Measurements from ENCODE around the gene CRYZ. TPM values are rescaled to one million over a fixed set of nuclear protein-coding genes. Genes with fewer than 3 reads are reported as not detected.

The CRYZ gene, protein sequence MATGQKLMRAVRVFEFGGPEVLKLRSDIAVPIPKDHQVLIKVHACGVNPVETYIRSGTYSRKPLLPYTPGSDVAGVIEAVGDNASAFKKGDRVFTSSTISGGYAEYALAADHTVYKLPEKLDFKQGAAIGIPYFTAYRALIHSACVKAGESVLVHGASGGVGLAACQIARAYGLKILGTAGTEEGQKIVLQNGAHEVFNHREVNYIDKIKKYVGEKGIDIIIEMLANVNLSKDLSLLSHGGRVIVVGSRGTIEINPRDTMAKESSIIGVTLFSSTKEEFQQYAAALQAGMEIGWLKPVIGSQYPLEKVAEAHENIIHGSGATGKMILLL
- total RNA-seq (2022) (132 and 143 TPM in 2 replicates), Bru-seq, nascent RNA (percentile 82 among the genes with signal in this experiment), BruChase-seq, experiment 1, labeled RNA remaining after a 6-hour chase (percentile 89 among the genes with signal in this experiment), BruChase-seq, experiment 2, labeled RNA remaining after a 2-hour chase (percentile 78 among the genes with signal in this experiment)
- long read RNA-seq, transcript CRYZ-203 (8 exons, 1,292 nt), result minor isoform, 5 of 301 reads
- long read RNA-seq, transcript CRYZ-201 (9 exons, 1,888 nt), result major isoform, 197 of 301 reads
- long read RNA-seq, transcript CRYZ-205 (10 exons, 2,301 nt), result minor isoform, 52 of 301 reads
- long read RNA-seq, partial matches to known transcripts, result 7 of 301 reads
- long read RNA-seq, other reads (novel, unspliced or antisense), result 36 of 301 reads

DNA sequence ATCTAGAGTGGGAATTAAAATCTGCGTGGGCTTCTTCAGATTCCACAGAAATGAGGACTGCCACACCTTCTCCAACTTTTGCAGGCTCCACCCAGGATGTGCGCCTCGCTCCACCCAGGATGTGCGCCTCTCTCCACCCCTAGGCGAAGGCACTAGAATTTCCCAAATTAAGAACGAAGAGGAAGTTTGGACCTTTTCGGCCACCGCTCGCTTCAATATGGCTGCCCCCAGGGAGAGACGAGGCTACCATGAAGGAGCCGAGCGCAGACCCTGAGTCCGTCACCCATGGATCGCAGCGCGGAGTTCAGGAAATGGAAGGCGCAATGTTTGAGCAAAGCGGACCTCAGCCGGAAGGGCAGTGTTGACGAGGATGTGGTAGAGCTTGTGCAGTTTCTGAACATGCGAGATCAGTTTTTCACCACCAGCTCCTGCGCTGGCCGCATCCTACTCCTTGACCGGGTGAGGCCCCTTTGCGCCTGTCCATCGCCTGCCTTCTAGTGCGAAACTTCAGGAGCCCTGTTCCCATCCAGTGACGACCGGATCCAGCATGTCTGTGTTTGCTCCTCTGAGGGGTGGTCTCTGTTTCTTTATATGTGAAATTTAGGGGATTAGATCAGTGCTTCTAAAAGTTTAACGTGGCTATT, at the start of gene CRYZ, which contains the start of gene TYW3:
TSS of gene CRYZ (minus strand) at position 91 of the 644 bp plus-strand sequence. CDS start 8,229 bp downstream, outside the sequence.
TSS of gene TYW3 (plus strand) at position 193 of the 644 bp plus-strand sequence. CDS start at position 286, 93 bp downstream.
- CTCF ChIA-PET, result interaction anchor here (0.6 to 1.1 kb wide), 2 partner anchors 14 to 26 kb away, joined by 3 to 6 read pairs; no protein-coding TSS in a partner anchor
- Mint-ChIP-seq H3K4me3 (ENCODE audit: low read depth, unreplicated experiment) (peak within 1 kb of the TSS; percentile 82), H3K4me1 (ENCODE audit: low read depth, unreplicated experiment) (peaks cover 33% of the 10 kb centered on the region), H3K27me3 (ENCODE audit: unreplicated experiment) (no peaks in the 10 kb centered on the region), H3K36me3 (ENCODE audit: insufficient read depth, unreplicated experiment) (peaks cover 66% of the 10 kb centered on the region), H3K9me3 (ENCODE audit: low read depth, unreplicated experiment) (no peaks in the 10 kb centered on the region), H3K27ac (ENCODE audit: unreplicated experiment) (peak within 1 kb of the TSS; percentile 94)
- BruUV-seq (replicated peaks), result no TSS peak
- no peak for TF ChIP-seq CTCF (IDR thresholded peaks at IDR 0.05; ENCODE audit: unreplicated experiment)
- DNase-seq, result peak; percentile 88
- intact Hi-C loops (cut with micrococcal nuclease; ENCODE audit: unreplicated experiment), result loop anchor here (2.0 kb wide), 1 partner anchor 80 kb away; no protein-coding TSS in a partner anchor

GRCh38 chr1:74780594-74780993, 47.7 kb upstream of the CRYZ start:
- no peaks in the 10 kb centered on the region for H3K27me3 Mint-ChIP-seq (ENCODE audit: unreplicated experiment)
- intact Hi-C loops (cut with micrococcal nuclease; ENCODE audit: unreplicated experiment), result no loop called here
- H3K4me1 Mint-ChIP-seq (ENCODE audit: low read depth, unreplicated experiment), result no peaks in the 10 kb centered on the region
- CTCF ChIA-PET, result no interaction called here
- no peak for TF ChIP-seq CTCF (IDR thresholded peaks at IDR 0.05; ENCODE audit: unreplicated experiment)
- no peaks in the 10 kb centered on the region for H3K9me3 Mint-ChIP-seq (ENCODE audit: low read depth, unreplicated experiment)
- H3K27ac Mint-ChIP-seq (ENCODE audit: unreplicated experiment), result no peak overlapping the region
- H3K36me3 Mint-ChIP-seq (ENCODE audit: insufficient read depth, unreplicated experiment), result no peaks in the 10 kb centered on the region
- no TSS peak for BruUV-seq (replicated peaks)
- DNase-seq, result no peak
- no peak overlapping the region for H3K4me3 Mint-ChIP-seq (ENCODE audit: low read depth, unreplicated experiment)

DNA sequence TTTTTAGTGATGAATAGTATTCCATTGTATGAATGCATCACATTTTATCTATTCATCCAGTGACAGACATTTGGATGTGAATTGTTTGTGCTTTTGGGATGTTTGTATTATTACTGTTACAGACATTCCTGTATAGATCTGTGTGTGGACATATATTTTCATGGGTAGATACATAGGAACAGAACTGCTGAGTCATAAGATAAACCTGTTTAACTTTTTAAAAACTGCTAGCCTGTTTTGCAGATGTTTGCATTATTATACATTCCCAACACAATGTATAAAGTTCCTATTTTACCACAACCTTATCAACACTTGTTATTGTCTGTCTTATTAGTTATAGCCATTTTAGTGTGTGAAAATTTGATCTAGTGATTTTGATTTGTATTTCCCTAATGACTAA, 46.9 kb upstream of the CRYZ start:
- no peaks in the 10 kb centered on the region for H3K4me1 Mint-ChIP-seq (ENCODE audit: low read depth, unreplicated experiment)
- CTCF ChIA-PET, result no interaction called here
- no TSS peak for BruUV-seq (replicated peaks)
- H3K36me3 Mint-ChIP-seq (ENCODE audit: insufficient read depth, unreplicated experiment), result no peaks in the 10 kb centered on the region
- DNase-seq, result no peak
- no peak overlapping the region for H3K4me3 Mint-ChIP-seq (ENCODE audit: low read depth, unreplicated experiment)
- H3K27me3 Mint-ChIP-seq (ENCODE audit: unreplicated experiment), result no peaks in the 10 kb centered on the region
- intact Hi-C loops (cut with micrococcal nuclease; ENCODE audit: unreplicated experiment), result loop anchor here (10.0 kb wide), 1 partner anchor 185 kb away; no protein-coding TSS in a partner anchor
- no peaks in the 10 kb centered on the region for H3K9me3 Mint-ChIP-seq (ENCODE audit: low read depth, unreplicated experiment)
- no peak for TF ChIP-seq CTCF (IDR thresholded peaks at IDR 0.05; ENCODE audit: unreplicated experiment)
- H3K27ac Mint-ChIP-seq (ENCODE audit: unreplicated experiment), result no peak overlapping the region

DNA sequence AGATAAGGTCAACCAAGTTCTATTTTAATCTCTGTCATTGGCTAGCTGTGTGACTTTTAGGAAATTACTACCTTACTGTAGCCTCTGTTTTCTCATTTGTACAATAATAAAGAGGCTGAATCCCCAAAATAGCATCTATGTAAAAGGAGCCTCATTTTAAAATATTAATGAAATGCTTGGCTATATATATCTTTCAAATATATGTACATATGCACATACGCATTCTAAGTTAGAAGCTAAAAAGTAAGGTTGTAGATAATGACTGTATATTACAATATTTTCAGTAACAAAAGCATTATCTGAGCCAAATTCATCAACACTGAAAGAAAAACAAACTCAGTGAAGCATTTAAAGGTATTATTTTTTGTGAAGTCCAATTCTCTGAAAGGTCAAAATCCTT, 44.7 kb upstream of the CRYZ start:
- H3K36me3 Mint-ChIP-seq (ENCODE audit: insufficient read depth, unreplicated experiment), result no peaks in the 10 kb centered on the region
- CTCF ChIA-PET, result interaction anchor here (0.9 kb wide), 1 partner anchor 377 kb away, joined by 3 read pairs; no protein-coding TSS in a partner anchor
- intact Hi-C loops (cut with micrococcal nuclease; ENCODE audit: unreplicated experiment), result loop anchor here (10.0 kb wide), 1 partner anchor 187 kb away; no protein-coding TSS in a partner anchor
- H3K27me3 Mint-ChIP-seq (ENCODE audit: unreplicated experiment), result no peaks in the 10 kb centered on the region
- H3K4me3 Mint-ChIP-seq (ENCODE audit: low read depth, unreplicated experiment), result no peak overlapping the region
- no TSS peak for BruUV-seq (replicated peaks)
- DNase-seq, result no peak
- no peak overlapping the region for H3K27ac Mint-ChIP-seq (ENCODE audit: unreplicated experiment)
- no peaks in the 10 kb centered on the region for H3K4me1 Mint-ChIP-seq (ENCODE audit: low read depth, unreplicated experiment)
- no peaks in the 10 kb centered on the region for H3K9me3 Mint-ChIP-seq (ENCODE audit: low read depth, unreplicated experiment)
- TF ChIP-seq CTCF (IDR thresholded peaks at IDR 0.05; ENCODE audit: unreplicated experiment), result no peak
